H1 (cell line): Measurements from ENCODE around the gene SAMD4A. TPM values are rescaled to one million over a fixed set of nuclear protein-coding genes. Genes with fewer than 3 reads are reported as not detected.

Source experiments
- CTCF ChIA-PET: fragments of 300-600 bp; sonication (Branson Sonifier 250); formaldehyde crosslinking; loops from one replicate; lab custom pipeline; 2021; ENCODE audit not compliant: partially characterized antibody; lab: Charles Lee
- POLR2A ChIA-PET: fragments of 300-600 bp; sonication (Branson Sonifier 250); formaldehyde crosslinking; loops from one replicate; lab custom pipeline; 2021; ENCODE audit warnings: inconsistent platforms; ENCODE audit not compliant: partially characterized antibody; lab: Charles Lee
- DNase-seq, 2 experiments: peaks; one replicate each; pipeline versions ENCODE4 v3.0.0 to v3.0.0-alpha.2; 2010 to 2022; ENCODE audit warnings: low spot score in 2 of 2, low read depth in 1 of 2, mixed read lengths in 1 of 2
- FAIRE-seq: peaks from 2 replicates; lab custom pipeline; 2011; peaks lifted over from hg19 to GRCh38; lab: Jason Lieb, UNC
- H2AFZ ChIP-seq: 2 replicates; pipeline ENCODE4 v1.8.1; 2012; ENCODE audit warnings: low read length, inconsistent platforms
- H2AK5ac ChIP-seq: 2 replicates; pipeline ENCODE4 v1.6.1; 2013; ENCODE audit warnings: low read depth, low read length
- H2BK120ac ChIP-seq: replicated peaks from 2 replicates; pipeline ENCODE3; 2013; ENCODE audit warnings: low read depth, low read length, inconsistent platforms
- H2BK12ac ChIP-seq: 2 replicates; pipeline ENCODE4 v1.6.1; 2013; ENCODE audit warnings: low read depth, low read length
- H2BK15ac ChIP-seq: 2 replicates; pipeline ENCODE4 v1.6.1; 2013; ENCODE audit warnings: low read length
- H2BK20ac ChIP-seq: 2 replicates; pipeline ENCODE4 v1.6.1; 2013; ENCODE audit warnings: low read length
- H2BK5ac ChIP-seq: 2 replicates; pipeline ENCODE4 v1.6.1; 2013; ENCODE audit warnings: low read depth, low read length
- H3K14ac ChIP-seq: 2 replicates; pipeline ENCODE4 v1.6.1; 2013; ENCODE audit warnings: inconsistent platforms; ENCODE audit not compliant: insufficient read length
- H3K18ac ChIP-seq: 2 replicates; pipeline ENCODE4 v1.6.1; 2013; ENCODE audit warnings: low read length; ENCODE audit errors: extremely low read depth
- H3K23ac ChIP-seq: 2 replicates; pipeline ENCODE4 v1.6.1; 2013; ENCODE audit warnings: inconsistent platforms; ENCODE audit not compliant: insufficient read length
- H3K23me2 ChIP-seq: 2 replicates; pipeline ENCODE4 v1.6.1; 2013; ENCODE audit warnings: low read depth, low read length
- H3K27ac ChIP-seq: 2 replicates; pipeline ENCODE4 v1.6.1; 2011; ENCODE audit warnings: low read depth, low read length, inconsistent platforms
- H3K27me3 ChIP-seq, 4 experiments: replicated peaks in 1 of 4; 1 replicate in 1 of 4; 2 replicates in 3 of 4; pipeline versions ENCODE4 v1.6.1 to v1.8.1; 2011 to 2013; ENCODE audit warnings: low read length in 3 of 4, mild to moderate bottlenecking in 3 of 4, inconsistent platforms in 2 of 4, mixed read lengths in 2 of 4, moderate library complexity in 1 of 4; ENCODE audit not compliant: control insufficient read depth in 3 of 4, insufficient read depth in 3 of 4; ENCODE audit errors: extremely low read depth in 1 of 4
- H3K36me3 ChIP-seq, 4 experiments: 2 replicates each; pipeline versions ENCODE4 v1.6.1 to v1.8.1; 2011 to 2013; ENCODE audit warnings: mild to moderate bottlenecking in 4 of 4, low read length in 3 of 4, moderate library complexity in 2 of 4, control low read depth in 1 of 4, inconsistent platforms in 1 of 4; ENCODE audit not compliant: insufficient read depth in 4 of 4, control insufficient read depth in 2 of 4
- H3K4ac ChIP-seq: replicated peaks from 2 replicates; pipeline ENCODE3; 2013; ENCODE audit warnings: low read length, low read depth, mixed read lengths, inconsistent platforms; ENCODE audit not compliant: insufficient read length
- H3K4me1 ChIP-seq, 4 experiments: replicated peaks in 1 of 4; 1 replicate in 1 of 4; 2 replicates in 3 of 4; pipeline versions ENCODE4 v1.6.1 to v1.8.1; 2011 to 2013; ENCODE audit warnings: low read length in 3 of 4, inconsistent platforms in 2 of 4, mixed read lengths in 1 of 4; ENCODE audit not compliant: insufficient read depth in 4 of 4, control insufficient read depth in 3 of 4
- H3K4me2 ChIP-seq, 2 experiments: 2 replicates each; pipeline versions ENCODE4 v1.6.1 to v1.8.1; 2011 to 2013; ENCODE audit warnings: low read depth in 2 of 2, low read length in 2 of 2, control low read depth in 1 of 2, inconsistent platforms in 1 of 2, mild to moderate bottlenecking in 1 of 2; ENCODE audit not compliant: insufficient read depth in 1 of 2
- H3K4me3 ChIP-seq, 4 experiments: fragments of 200-600, 300-600 bp in 1 of 4; sonication (generic), shearing (Covaris generic), sonication (Bioruptor Twin) in 1 of 4; 2 replicates each; pipeline versions ENCODE4 v1.5.1 to v1.8.1; 2011 to 2016; ENCODE audit warnings: low read length in 4 of 4, low read depth in 3 of 4, control low read depth in 2 of 4, inconsistent platforms in 2 of 4, mild to moderate bottlenecking in 2 of 4, mixed read lengths in 1 of 4, moderate library complexity in 1 of 4; ENCODE audit not compliant: insufficient read depth in 2 of 4; ENCODE audit errors: extremely low read depth in 1 of 4
- H3K56ac ChIP-seq: replicated peaks from 2 replicates; pipeline ENCODE3; 2013; ENCODE audit warnings: low read depth, mild to moderate bottlenecking, mixed read lengths, low read length, inconsistent platforms; ENCODE audit not compliant: insufficient read length
- H3K79me1 ChIP-seq: 2 replicates; pipeline ENCODE4 v1.6.1; 2013; ENCODE audit warnings: low read depth, low read length, control low read depth
- H3K79me2 ChIP-seq, 2 experiments: 2 replicates each; pipeline versions ENCODE4 v1.6.1 to v1.8.1; 2012 to 2013; ENCODE audit warnings: low read length in 2 of 2, mild to moderate bottlenecking in 2 of 2, inconsistent platforms in 1 of 2; ENCODE audit not compliant: insufficient read depth in 2 of 2, control insufficient read depth in 1 of 2
- H3K9ac ChIP-seq, 4 experiments: replicated peaks in 1 of 4; 1 replicate in 1 of 4; 2 replicates in 3 of 4; pipeline versions ENCODE4 v1.6.1 to v1.8.1; 2011 to 2013; ENCODE audit warnings: low read depth in 3 of 4, low read length in 3 of 4, control low read depth in 2 of 4, mild to moderate bottlenecking in 2 of 4, moderate library complexity in 2 of 4, inconsistent platforms in 1 of 4; ENCODE audit errors: extremely low read depth in 1 of 4
- H3K9me3 ChIP-seq, 2 experiments: 2 replicates each; pipeline versions ENCODE4 v1.6.1 to v1.8.1; 2012 to 2013; ENCODE audit warnings: mild to moderate bottlenecking in 2 of 2, moderate library complexity in 2 of 2, control low read depth in 1 of 2, inconsistent platforms in 1 of 2, low read depth in 1 of 2, low read length in 1 of 2, mixed read lengths in 1 of 2; ENCODE audit not compliant: insufficient read depth in 2 of 2
- H4K20me1 ChIP-seq, 2 experiments: replicated peaks in 1 of 2; 2 replicates each; pipeline versions ENCODE3 to v1.8.1; 2011 to 2013; ENCODE audit warnings: inconsistent platforms in 2 of 2, low read length in 2 of 2, mild to moderate bottlenecking in 1 of 2; ENCODE audit not compliant: insufficient read depth in 2 of 2, control insufficient read depth in 1 of 2
- H4K5ac ChIP-seq: 2 replicates; pipeline ENCODE4 v1.6.1; 2013; ENCODE audit warnings: low read length, low read depth, mixed read lengths, inconsistent platforms; ENCODE audit not compliant: insufficient read length
- H4K8ac ChIP-seq: 2 replicates; pipeline ENCODE4 v1.8.0; 2013; ENCODE audit warnings: mild to moderate bottlenecking, moderate library complexity, low read length, inconsistent platforms; ENCODE audit not compliant: insufficient read depth; ENCODE audit errors: extremely low read depth
- H4K91ac ChIP-seq: replicated peaks from 2 replicates; pipeline ENCODE3; 2013; ENCODE audit warnings: low read length, mixed read lengths, inconsistent platforms; ENCODE audit not compliant: insufficient read length
- CTCF ChIP-seq, 3 experiments: IDR thresholded peaks; 1 replicate in 2 of 3; 2 replicates in 1 of 3; pipeline versions ENCODE4 v1.5.1 to v1.6.1; 2011; ENCODE audit warnings: low read length in 3 of 3, mild to moderate bottlenecking in 3 of 3, inconsistent platforms in 2 of 3, low read depth in 1 of 3, moderate library complexity in 1 of 3; ENCODE audit not compliant: insufficient read depth in 1 of 3; ENCODE audit errors: control extremely low read depth in 1 of 3
- HDAC2 ChIP-seq, 2 experiments: fragments of 300-600 bp in 1 of 2; sonication (generic) in 1 of 2; IDR thresholded peaks; 2 replicates each; pipeline ENCODE4 v1.6.1; 2011 to 2012; ENCODE audit warnings: low read depth in 2 of 2, low read length in 2 of 2, mild to moderate bottlenecking in 2 of 2, moderate library complexity in 2 of 2, borderline replicate concordance in 1 of 2, inconsistent platforms in 1 of 2
- MAFK ChIP-seq: IDR thresholded peaks from 2 replicates; pipeline ENCODE4 v1.6.1; 2012; ENCODE audit warnings: low read depth, mild to moderate bottlenecking, improper control_type of control experiment, low read length
- MAX ChIP-seq: IDR thresholded peaks from 2 replicates; pipeline ENCODE4 v1.6.1; 2012; ENCODE audit warnings: inconsistent platforms
- POLR2AphosphoS5 ChIP-seq: IDR thresholded peaks from 2 replicates; pipeline ENCODE4 v1.6.1; 2011; ENCODE audit warnings: low read depth, low read length
- SAP30 ChIP-seq: fragments of 300-600 bp; sonication (generic); IDR thresholded peaks from 2 replicates; pipeline ENCODE4 v1.7.1; 2012; ENCODE audit warnings: low read length, moderate library complexity, mild to moderate bottlenecking, inconsistent platforms; ENCODE audit not compliant: insufficient read depth, insufficient replicate concordance
- SP4 ChIP-seq: IDR thresholded peaks from 2 replicates; pipeline ENCODE4 v1.6.1; 2012; ENCODE audit warnings: low read length, inconsistent platforms
- TCF12 ChIP-seq: IDR thresholded peaks from 2 replicates; pipeline ENCODE4 v1.6.1; 2011; ENCODE audit warnings: low read depth, mild to moderate bottlenecking, low read length
- WGBS, 2 experiments: shearing (Covaris generic) in 1 of 2; methylation state at CpG; one replicate each; pipeline versions ENCODE4 v1.1.6 to v1.1.7; 2013 to 2015; ENCODE audit warnings: low lambda C conversion rate in 2 of 2, mixed read lengths in 2 of 2, inconsistent platforms in 1 of 2, low coverage in 1 of 2, missing lambda C conversion rate in 1 of 2; ENCODE audit not compliant: insufficient replicate concordance in 2 of 2, insufficient coverage in 1 of 2, insufficient read length in 1 of 2; ENCODE audit errors: extremely low coverage in 1 of 2, missing lambda C conversion rate in 1 of 2; 5-methylcytosine and 5-hydroxymethylcytosine counted together
- polyA plus RNA-seq, 7 experiments: library from polyadenylated mRNA; depleted of rRNA in 3 of 7; stranded (reverse) in 5 of 7; unstranded in 2 of 7; fragments of >200 nt in 5 of 7; fragments of 200-250 nt in 2 of 7; gene quantifications; 1 replicate in 5 of 7; 2 replicates in 1 of 7; 4 replicates in 1 of 7; pipeline versions ENCODE4 v1.2.1 to v1.2.3, GENCODE V29; 2011 to 2013; ENCODE audit warnings: missing spikeins in 2 of 7, mixed read lengths in 2 of 7
- total RNA-seq: library from RNA; stranded (reverse); fragmentation: NEBNext Ultra II Directional; extraction: Animal tissue kit (Norgen Biotek cat#: 25700); gene quantifications from 2 replicates; pipeline ENCODE4 v1.2.1, GENCODE V29; 2021

Gene SAMD4A
- total and polyA plus RNA-seq, 2 of the 8 experiments (the other 6 are each of a cell fraction or from before 2014, with no cell fraction given), result 2.4 to 12.3 TPM

- Histone ChIP-seq H2AK5ac (no peak overlapping the region), H3K18ac (no peak overlapping the region), H2AFZ (no peak overlapping the region), H3K4ac (no peak overlapping the region), H3K4me3 (no peak overlapping the region), H3K4me1 (no peaks in the 10 kb centered on the region), H4K5ac (no peak overlapping the region), H2BK12ac (no peak overlapping the region), H2BK5ac (no peak overlapping the region), H3K23me2 (no peaks in the 10 kb centered on the region), H3K14ac (no peak overlapping the region), H2BK15ac (no peak overlapping the region), H3K79me1 (no peaks in the 10 kb centered on the region; the same call in 1 of the 2 replicates), H3K27ac (no peak overlapping the region), H3K9ac (no peak overlapping the region), H3K9me3 (no peaks in the 10 kb centered on the region), H3K79me2 (no peaks in the 10 kb centered on the region), H3K36me3 (peaks cover 0 to 2% (median 0%) of the 10 kb centered on the region in 4 experiments; a peak in 1 of 8 replicates), H3K23ac (peak overlapping the region; percentile 22), H3K27me3 (no peaks in the 10 kb centered on the region), H2BK20ac (no peak overlapping the region), H2BK120ac (no peak overlapping the region), H3K56ac (no peak overlapping the region), H4K91ac (no peak overlapping the region), H4K8ac (no peak overlapping the region), H4K20me1 (peaks cover 0 to 2% of the 10 kb centered on the region in 2 experiments), H3K4me2 (no peak overlapping the region)
- 88% methylated on average over 6 of the region's 6 CpGs; no CpG with 5 or more reads in 1 of the 2 experiments for WGBS, 2 experiments
- DNase-seq, result no peak
- CTCF ChIA-PET, result interaction anchor here (0.6 to 1.7 kb wide), 8 partner anchors 8 to 197 kb away, joined by 3 to 7 read pairs (median 3); no protein-coding TSS in a partner anchor
- POLR2A ChIA-PET, result no interaction called here
- TF ChIP-seq MAX (no peak), TCF12 (no peak), CTCF (IDR thresholded peaks at IDR 0.05; ENCODE audit: control extremely low read depth in 1 of 3, insufficient read depth in 1 of 3, low read depth in 1 of 3, low read length in 3 of 3) (no peak), POLR2AphosphoS5 (no peak), MAFK (no peak), HDAC2 (IDR thresholded peaks at IDR 0.05; ENCODE audit: borderline replicate concordance in 1 of 2, low read depth in 2 of 2, low read length in 2 of 2) (no peak), SAP30 (no peak), SP4 (no peak)
- FAIRE-seq, result no peak
Measured at GRCh38 chr14:54754116-54754622, 187.2 kb downstream of the SAMD4A start.
